Caco-2 (cell line): ENCODE measurements around the gene PKD1L1. TPM values are rescaled to one million over a fixed set of nuclear protein-coding genes. Genes with fewer than 3 reads are reported as not detected.
"Not testable (repeated sequence)": the region's sequence is repeated elsewhere in the genome, so short reads cannot be mapped to it uniquely, and the experiment has no call there.

ENCODE experiments used
- BruUV-seq: library from RNA; stranded (reverse); fragments of 400-500 nt; replicated peaks from 2 replicates; lab custom pipeline; 2021; lab: Mats Ljungman, UMichigan
- CTCF ChIA-PET: fragments of 300-600 bp; sonication (Branson Sonifier 250); formaldehyde crosslinking; loops from one replicate; lab custom pipeline; 2022; ENCODE audit warnings: antibody characterized with exemption; lab: Charles Lee
- POLR2A ChIA-PET: fragments of 300-600 bp; sonication (Branson Sonifier 250); formaldehyde crosslinking; loops from one replicate; lab custom pipeline; 2022; ENCODE audit warnings: antibody characterized with exemption; lab: Charles Lee
- DNase-seq, 2 experiments: peaks; one replicate each; pipeline versions ENCODE4 v3.0.0 to v3.0.0-alpha.2; 2020 to 2022
- H3K27me3 ChIP-seq: replicated peaks from 2 replicates; pipeline ENCODE4 v1.6.0; 2011; ENCODE audit warnings: low read length; ENCODE audit not compliant: control insufficient read depth, insufficient read depth
- H3K36me3 ChIP-seq: 2 replicates; pipeline ENCODE4 v1.5.1; 2011; ENCODE audit warnings: low read length; ENCODE audit not compliant: control insufficient read depth, insufficient read depth
- H3K4me1 ChIP-seq: fragments of 250-450 bp; sonication (Bioruptor Pico); 2 replicates; pipeline ENCODE4 v1.5.1; 2020; ENCODE audit warnings: mild to moderate bottlenecking
- H3K4me3 ChIP-seq: 2 replicates; pipeline ENCODE4 v1.5.1; 2011; ENCODE audit warnings: low read depth, mild to moderate bottlenecking, control low read depth, low read length
- H3K9me3 ChIP-seq: fragments of 250-450 bp; sonication (Bioruptor Pico); 2 replicates; pipeline ENCODE4 v1.5.1; 2020; ENCODE audit warnings: mild to moderate bottlenecking, moderate library complexity
- H3K27ac Mint-ChIP-seq: one replicate; pipeline ENCODE4 v1.8.0; 2022; ENCODE audit warnings: mixed read lengths; ENCODE audit not compliant: unreplicated experiment
- H3K27me3 Mint-ChIP-seq: one replicate; pipeline ENCODE4 v1.8.0; 2022; ENCODE audit warnings: mixed read lengths; ENCODE audit not compliant: insufficient read depth, unreplicated experiment
- H3K36me3 Mint-ChIP-seq: one replicate; pipeline ENCODE4 v1.8.0; 2022; ENCODE audit warnings: mild to moderate bottlenecking, mixed read lengths; ENCODE audit not compliant: insufficient read depth, unreplicated experiment
- H3K4me1 Mint-ChIP-seq: one replicate; pipeline ENCODE4 v1.8.0; 2022; ENCODE audit warnings: low read depth, mixed read lengths; ENCODE audit not compliant: unreplicated experiment
- H3K4me3 Mint-ChIP-seq: one replicate; pipeline ENCODE4 v1.8.0; 2022; ENCODE audit warnings: mild to moderate bottlenecking, moderate library complexity, mixed read lengths; ENCODE audit not compliant: unreplicated experiment
- H3K9me3 Mint-ChIP-seq: one replicate; pipeline ENCODE4 v1.8.0; 2022; ENCODE audit warnings: mixed read lengths; ENCODE audit not compliant: unreplicated experiment
- intact Hi-C: fragments of 100-400 bp; cut with micrococcal nuclease; formaldehyde crosslinking; loops from one replicate; pipeline ENCODE4 v1.10.0; 2022; ENCODE audit not compliant: unreplicated experiment
- total RNA-seq: library from RNA; stranded (reverse); gene quantifications from 2 replicates; pipeline ENCODE4 v1.2.3, GENCODE V29; 2022
- TF ChIP-seq, protein P1 (sequence below), 2 experiments: fragments of 200-600 bp in 1 of 2; IDR thresholded peaks; 1 replicate in 1 of 2; 2 replicates in 1 of 2; pipeline versions ENCODE4 v1.5.1 to v1.8.0; 2011 to 2022; ENCODE audit warnings: antibody characterized with exemption in 1 of 2, control low read depth in 1 of 2, inconsistent platforms in 1 of 2, low read depth in 1 of 2, low read length in 1 of 2, mild to moderate bottlenecking in 1 of 2, moderate library complexity in 1 of 2; ENCODE audit not compliant: insufficient read depth in 1 of 2, severe bottlenecking in 1 of 2, unreplicated experiment in 1 of 2

Gene PKD1L1
- total RNA-seq, 1 experiment from 2014 or later = 0.25 TPM

DNA sequence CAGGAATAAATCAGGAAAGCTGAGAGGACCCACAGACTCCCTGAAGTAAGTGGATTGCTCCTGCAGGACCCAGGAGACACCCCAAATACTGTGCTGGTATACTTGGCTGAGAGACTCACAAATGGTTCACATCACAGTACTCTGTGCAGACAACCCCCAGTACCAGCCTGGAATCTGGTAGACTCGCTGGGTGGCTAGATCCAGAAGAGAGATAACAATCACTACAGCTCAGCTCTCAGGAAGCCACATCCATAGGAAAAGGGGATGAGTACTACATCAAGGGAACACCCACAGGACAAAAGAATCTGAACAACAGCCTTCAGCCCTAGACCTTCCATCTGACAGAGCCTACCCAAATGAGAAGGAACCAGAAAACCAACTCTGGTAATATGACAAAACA lies 31.8 kb downstream of the PKD1L1 start:
- H3K27me3 Mint-ChIP-seq = peaks cover 15% of the 10 kb centered on the region
- intact Hi-C loops, CTCF ChIA-PET: not testable (repeated sequence)

GRCh38 chr7:47915616-47915976 lies 32.7 kb downstream of the PKD1L1 start:
- Mint-ChIP-seq H3K27me3 (peaks cover 15% of the 10 kb centered on the region), H3K9me3 (peaks cover 8% of the 10 kb centered on the region), H3K36me3 (no peaks in the 10 kb centered on the region), H3K4me3 (no peak overlapping the region), H3K4me1 (no peaks in the 10 kb centered on the region), H3K27ac (no peak overlapping the region)
- H3K27me3 ChIP-seq = no peaks in the 10 kb centered on the region
- BruUV-seq = no TSS peak
- ChIA-PET POLR2A (no interaction called here), CTCF (interaction anchor here (1.4 kb wide), 1 partner anchor 24 kb away, joined by 3 read pairs; no protein-coding TSS in a partner anchor)
- H3K4me1 ChIP-seq = no peaks in the 10 kb centered on the region; the same call in 1 of the 2 replicates
- peaks cover 3% of the 10 kb centered on the region; the same call in 1 of the 2 replicates for H3K9me3 ChIP-seq
- TF ChIP-seq, protein P1, sequence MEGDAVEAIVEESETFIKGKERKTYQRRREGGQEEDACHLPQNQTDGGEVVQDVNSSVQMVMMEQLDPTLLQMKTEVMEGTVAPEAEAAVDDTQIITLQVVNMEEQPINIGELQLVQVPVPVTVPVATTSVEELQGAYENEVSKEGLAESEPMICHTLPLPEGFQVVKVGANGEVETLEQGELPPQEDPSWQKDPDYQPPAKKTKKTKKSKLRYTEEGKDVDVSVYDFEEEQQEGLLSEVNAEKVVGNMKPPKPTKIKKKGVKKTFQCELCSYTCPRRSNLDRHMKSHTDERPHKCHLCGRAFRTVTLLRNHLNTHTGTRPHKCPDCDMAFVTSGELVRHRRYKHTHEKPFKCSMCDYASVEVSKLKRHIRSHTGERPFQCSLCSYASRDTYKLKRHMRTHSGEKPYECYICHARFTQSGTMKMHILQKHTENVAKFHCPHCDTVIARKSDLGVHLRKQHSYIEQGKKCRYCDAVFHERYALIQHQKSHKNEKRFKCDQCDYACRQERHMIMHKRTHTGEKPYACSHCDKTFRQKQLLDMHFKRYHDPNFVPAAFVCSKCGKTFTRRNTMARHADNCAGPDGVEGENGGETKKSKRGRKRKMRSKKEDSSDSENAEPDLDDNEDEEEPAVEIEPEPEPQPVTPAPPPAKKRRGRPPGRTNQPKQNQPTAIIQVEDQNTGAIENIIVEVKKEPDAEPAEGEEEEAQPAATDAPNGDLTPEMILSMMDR (IDR thresholded peaks at IDR 0.05; ENCODE audit: insufficient read depth in 1 of 2, low read depth in 1 of 2, low read length in 1 of 2, severe bottlenecking in 1 of 2, unreplicated experiment in 1 of 2) = no peak
- intact Hi-C loops = no loop called here
- H3K36me3 ChIP-seq = no peaks in the 10 kb centered on the region
- DNase-seq = no peak
- H3K4me3 ChIP-seq = no peak overlapping the region

More for the DNA sequence above, 31.8 kb downstream of the PKD1L1 start:
- H3K4me1 Mint-ChIP-seq, DNase-seq, H3K27me3 ChIP-seq, H3K36me3 ChIP-seq, H3K27ac Mint-ChIP-seq, BruUV-seq, H3K4me1 ChIP-seq, POLR2A ChIA-PET, H3K4me3 ChIP-seq, H3K9me3 ChIP-seq, H3K36me3 Mint-ChIP-seq, H3K4me3 Mint-ChIP-seq: not testable (repeated sequence)
- H3K9me3 Mint-ChIP-seq = peaks cover 12% of the 10 kb centered on the region

- intact Hi-C loops = no loop called here
- no TSS peak for BruUV-seq
These were observed 33.3 kb downstream of the PKD1L1 start for GRCh38 chr7:47914717-47915615.

More at GRCh38 chr7:47914717-47915615, 33.3 kb downstream of the PKD1L1 start:
- H3K36me3 ChIP-seq = no peaks in the 10 kb centered on the region
- H3K4me3 ChIP-seq = no peak overlapping the region
- H3K4me3 Mint-ChIP-seq = no peak overlapping the region
- H3K27me3 ChIP-seq = no peaks in the 10 kb centered on the region
- DNase-seq = no peak
- no peaks in the 10 kb centered on the region for H3K36me3 Mint-ChIP-seq
- H3K4me1 Mint-ChIP-seq = no peaks in the 10 kb centered on the region
- peaks cover 15% of the 10 kb centered on the region for H3K27me3 Mint-ChIP-seq
- peaks cover 2% of the 10 kb centered on the region for H3K9me3 Mint-ChIP-seq
- H3K9me3 ChIP-seq = peaks cover 3% of the 10 kb centered on the region; the same call in 1 of the 2 replicates
- ChIA-PET CTCF (interaction anchor here (1.4 kb wide), 1 partner anchor 24 kb away, joined by 3 read pairs; no protein-coding TSS in a partner anchor), POLR2A (no interaction called here)
- TF ChIP-seq, protein P1 (IDR thresholded peaks at IDR 0.05; ENCODE audit: insufficient read depth in 1 of 2, low read depth in 1 of 2, low read length in 1 of 2, severe bottlenecking in 1 of 2, unreplicated experiment in 1 of 2) = no peak
- H3K4me1 ChIP-seq = no peaks in the 10 kb centered on the region; the same call in 1 of the 2 replicates
- no peak overlapping the region for H3K27ac Mint-ChIP-seq
